T-helper 9 cell (primary cell): ENCODE data around the gene ABCC11.

ENCODE experiments used
- DNase-seq: peaks from one replicate; pipeline ENCODE4 v3.0.0-alpha.2; 2020

Gene ABCC11

GRCh38 chr16:48160575-48160974 lies 86.8 kb downstream of the ABCC11 start:
- DNase-seq: no peak

GRCh38 chr16:48158296-48158695 lies 89.0 kb downstream of the ABCC11 start:
- DNase-seq: no peak

- DNase-seq: no peak
Measured at GRCh38 chr16:48157794-48158193, 89.5 kb downstream of the ABCC11 start.

- DNase-seq: no peak
Measured at GRCh38 chr16:48157302-48157701, 90.0 kb downstream of the ABCC11 start.

- peak; percentile 85 for DNase-seq
Measured at GRCh38 chr16:48156790-48157209, 90.5 kb downstream of the ABCC11 start.

- DNase-seq: no peak
Measured at GRCh38 chr16:48155926-48156789, 91.2 kb downstream of the ABCC11 start, which contains the start of gene ABCC12. ABCC12 (minus strand) TSS chr16:48155993; CDS start chr16:48146424, 9,569 bp downstream.

GRCh38 chr16:48153774-48154173 lies 93.6 kb downstream of the ABCC11 start:
- no peak for DNase-seq

GRCh38 chr16:48152226-48152625 lies 95.1 kb downstream of the ABCC11 start:
- DNase-seq: no peak

GRCh38 chr16:48150707-48151106 lies 96.6 kb downstream of the ABCC11 start:
- no peak for DNase-seq

- no peak for DNase-seq
Measured at GRCh38 chr16:48146710-48147109, 100.6 kb downstream of the ABCC11 start.

- DNase-seq: no peak
Measured at GRCh38 chr16:48146131-48146530, 101.2 kb downstream of the ABCC11 start.

GRCh38 chr16:48143812-48144368 lies 103.4 kb downstream of the ABCC11 start:
- DNase-seq: no peak

GRCh38 chr16:48140821-48141220 lies 106.5 kb downstream of the ABCC11 start:
- no peak for DNase-seq

- no peak for DNase-seq
Measured at GRCh38 chr16:48139517-48139916, 107.8 kb downstream of the ABCC11 start.

GRCh38 chr16:48138543-48138942 lies 108.8 kb downstream of the ABCC11 start:
- DNase-seq: no peak

- no peak for DNase-seq
Measured at GRCh38 chr16:48137822-48138221, 109.5 kb downstream of the ABCC11 start.

- no peak for DNase-seq
Measured at GRCh38 chr16:48136547-48137360, 110.6 kb downstream of the ABCC11 start.

- no peak for DNase-seq
Measured at GRCh38 chr16:48133455-48134211, 113.7 kb downstream of the ABCC11 start.

GRCh38 chr16:48132696-48133095 lies 114.6 kb downstream of the ABCC11 start:
- DNase-seq: no peak

- DNase-seq: no peak
Measured at GRCh38 chr16:48131201-48131935, 116.0 kb downstream of the ABCC11 start.

- DNase-seq: no peak
Measured at GRCh38 chr16:48129926-48130325, 117.4 kb downstream of the ABCC11 start.

- DNase-seq: no peak
Measured at GRCh38 chr16:48128769-48129168, 118.6 kb downstream of the ABCC11 start.
